HL-60 (cell line): Measurements from ENCODE around the gene CYP4F2.
"Not testable (repeated sequence)": the region's sequence is repeated elsewhere in the genome, so short reads cannot be mapped to it uniquely, and the experiment has no call there.

Experiments used
- DNase-seq, 2 experiments: peaks; one replicate each; pipeline ENCODE4 v3.0.0-alpha.2; 2010 to 2020; ENCODE audit warnings: low read depth in 1 of 2, low spot score in 1 of 2
- H3K27ac ChIP-seq: fragments of 250-450 bp; sonication (Bioruptor Pico); replicated peaks from 2 replicates; pipeline ENCODE4 v1.5.1; 2020; ENCODE audit warnings: mild to moderate bottlenecking, moderate library complexity
- H3K27me3 ChIP-seq: fragments of 250-450 bp; sonication (Bioruptor Pico); 2 replicates; pipeline ENCODE4 v1.5.1; 2021; ENCODE audit warnings: mild to moderate bottlenecking, moderate library complexity; ENCODE audit not compliant: insufficient read depth, poor library complexity, severe bottlenecking
- H3K4me3 ChIP-seq: replicated peaks from 2 replicates; pipeline ENCODE4 v1.5.1; 2011; ENCODE audit warnings: mild to moderate bottlenecking, control low read depth, low read length; ENCODE audit not compliant: insufficient read depth
- GABPA ChIP-seq: IDR thresholded peaks from 2 replicates; pipeline ENCODE4 v1.6.1; 2012; ENCODE audit warnings: low read depth
- POLR2AphosphoS5 ChIP-seq: IDR thresholded peaks from 2 replicates; pipeline ENCODE4 v1.6.1; 2012; ENCODE audit warnings: low read depth
- SPI1 ChIP-seq: IDR thresholded peaks from 2 replicates; pipeline ENCODE4 v1.6.1; 2012; ENCODE audit warnings: low read depth, mild to moderate bottlenecking, borderline replicate concordance
- TF ChIP-seq, protein P1 (sequence below): IDR thresholded peaks from 2 replicates; pipeline ENCODE4 v1.6.1; 2012; ENCODE audit warnings: low read depth; ENCODE audit not compliant: insufficient replicate concordance
- TF ChIP-seq, protein P2 (sequence below): IDR thresholded peaks from one replicate; pipeline ENCODE4 v1.5.1; 2011; ENCODE audit warnings: low read length, control low read depth, inconsistent platforms; ENCODE audit not compliant: insufficient read depth

The CYP4F2 gene

DNA sequence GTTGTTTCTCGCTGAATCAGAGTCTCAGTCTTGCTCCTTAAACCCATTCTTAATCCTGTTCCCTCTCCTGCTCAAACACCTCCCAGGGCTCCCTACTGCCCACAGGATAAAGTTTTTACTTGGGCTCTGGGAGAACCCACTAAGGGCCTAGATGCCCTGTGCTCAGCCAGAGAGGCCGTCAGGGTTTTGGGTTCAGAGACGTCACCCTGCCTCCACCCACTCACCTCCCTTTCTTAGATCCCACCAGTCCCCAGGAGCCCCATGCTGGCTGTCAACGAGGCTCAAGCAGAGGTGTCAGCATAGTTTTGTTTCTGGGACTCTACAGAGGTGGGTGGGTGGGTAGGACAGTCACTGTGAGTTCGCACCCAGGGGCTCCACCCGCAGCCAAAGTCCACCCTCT is 15.5 kb upstream of the CYP4F2 start:
- TF ChIP-seq GABPA: no peak
- TF ChIP-seq SPI1: no peak
- TF ChIP-seq POLR2AphosphoS5: no peak
- TF ChIP-seq, protein P1, sequence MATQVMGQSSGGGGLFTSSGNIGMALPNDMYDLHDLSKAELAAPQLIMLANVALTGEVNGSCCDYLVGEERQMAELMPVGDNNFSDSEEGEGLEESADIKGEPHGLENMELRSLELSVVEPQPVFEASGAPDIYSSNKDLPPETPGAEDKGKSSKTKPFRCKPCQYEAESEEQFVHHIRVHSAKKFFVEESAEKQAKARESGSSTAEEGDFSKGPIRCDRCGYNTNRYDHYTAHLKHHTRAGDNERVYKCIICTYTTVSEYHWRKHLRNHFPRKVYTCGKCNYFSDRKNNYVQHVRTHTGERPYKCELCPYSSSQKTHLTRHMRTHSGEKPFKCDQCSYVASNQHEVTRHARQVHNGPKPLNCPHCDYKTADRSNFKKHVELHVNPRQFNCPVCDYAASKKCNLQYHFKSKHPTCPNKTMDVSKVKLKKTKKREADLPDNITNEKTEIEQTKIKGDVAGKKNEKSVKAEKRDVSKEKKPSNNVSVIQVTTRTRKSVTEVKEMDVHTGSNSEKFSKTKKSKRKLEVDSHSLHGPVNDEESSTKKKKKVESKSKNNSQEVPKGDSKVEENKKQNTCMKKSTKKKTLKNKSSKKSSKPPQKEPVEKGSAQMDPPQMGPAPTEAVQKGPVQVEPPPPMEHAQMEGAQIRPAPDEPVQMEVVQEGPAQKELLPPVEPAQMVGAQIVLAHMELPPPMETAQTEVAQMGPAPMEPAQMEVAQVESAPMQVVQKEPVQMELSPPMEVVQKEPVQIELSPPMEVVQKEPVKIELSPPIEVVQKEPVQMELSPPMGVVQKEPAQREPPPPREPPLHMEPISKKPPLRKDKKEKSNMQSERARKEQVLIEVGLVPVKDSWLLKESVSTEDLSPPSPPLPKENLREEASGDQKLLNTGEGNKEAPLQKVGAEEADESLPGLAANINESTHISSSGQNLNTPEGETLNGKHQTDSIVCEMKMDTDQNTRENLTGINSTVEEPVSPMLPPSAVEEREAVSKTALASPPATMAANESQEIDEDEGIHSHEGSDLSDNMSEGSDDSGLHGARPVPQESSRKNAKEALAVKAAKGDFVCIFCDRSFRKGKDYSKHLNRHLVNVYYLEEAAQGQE: no peak
- TF ChIP-seq, protein P2, sequence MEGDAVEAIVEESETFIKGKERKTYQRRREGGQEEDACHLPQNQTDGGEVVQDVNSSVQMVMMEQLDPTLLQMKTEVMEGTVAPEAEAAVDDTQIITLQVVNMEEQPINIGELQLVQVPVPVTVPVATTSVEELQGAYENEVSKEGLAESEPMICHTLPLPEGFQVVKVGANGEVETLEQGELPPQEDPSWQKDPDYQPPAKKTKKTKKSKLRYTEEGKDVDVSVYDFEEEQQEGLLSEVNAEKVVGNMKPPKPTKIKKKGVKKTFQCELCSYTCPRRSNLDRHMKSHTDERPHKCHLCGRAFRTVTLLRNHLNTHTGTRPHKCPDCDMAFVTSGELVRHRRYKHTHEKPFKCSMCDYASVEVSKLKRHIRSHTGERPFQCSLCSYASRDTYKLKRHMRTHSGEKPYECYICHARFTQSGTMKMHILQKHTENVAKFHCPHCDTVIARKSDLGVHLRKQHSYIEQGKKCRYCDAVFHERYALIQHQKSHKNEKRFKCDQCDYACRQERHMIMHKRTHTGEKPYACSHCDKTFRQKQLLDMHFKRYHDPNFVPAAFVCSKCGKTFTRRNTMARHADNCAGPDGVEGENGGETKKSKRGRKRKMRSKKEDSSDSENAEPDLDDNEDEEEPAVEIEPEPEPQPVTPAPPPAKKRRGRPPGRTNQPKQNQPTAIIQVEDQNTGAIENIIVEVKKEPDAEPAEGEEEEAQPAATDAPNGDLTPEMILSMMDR: no peak
- DNase-seq: no peak
- H3K27me3 ChIP-seq: peaks cover 3% of the 10 kb centered on the region
- H3K4me3 ChIP-seq: no peak overlapping the region
- no peak overlapping the region for H3K27ac ChIP-seq

DNA sequence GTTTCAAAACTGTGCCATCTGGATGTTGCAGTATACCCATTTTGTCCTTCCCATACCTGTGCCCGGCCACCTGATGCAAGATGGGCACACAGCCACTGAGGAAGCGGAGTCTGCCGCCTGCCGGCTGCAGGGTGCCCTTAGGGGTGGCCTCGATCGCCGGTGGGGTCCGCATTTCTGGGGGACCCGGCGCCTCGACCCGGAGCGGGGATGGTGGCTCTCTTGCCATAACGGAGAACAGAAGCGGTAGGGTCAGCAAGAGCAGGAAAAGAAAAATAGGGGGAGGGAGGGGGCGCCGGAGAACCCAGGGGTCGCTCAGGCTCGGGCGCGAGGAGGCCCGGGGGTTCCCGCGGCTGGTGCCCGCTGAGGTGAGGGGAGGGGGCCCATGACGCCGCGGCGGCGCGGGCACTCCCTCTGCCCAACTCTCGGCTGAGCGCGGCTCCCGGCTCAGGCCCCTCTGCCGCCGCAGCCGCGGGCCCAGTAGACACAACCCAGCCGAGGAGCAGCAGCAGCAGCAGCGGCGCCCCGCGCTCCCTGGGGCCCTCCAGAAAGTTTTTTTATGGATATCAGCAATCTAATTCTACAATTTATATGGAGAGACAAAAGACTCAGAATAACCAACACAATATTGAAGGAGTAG is 13.8 kb upstream of the CYP4F2 start:
- Histone ChIP-seq H3K4me3 (no peak overlapping the region), H3K27me3 (peaks cover 3% of the 10 kb centered on the region), H3K27ac (no peak overlapping the region)
- no peak for DNase-seq
- TF ChIP-seq SPI1: no peak
- TF ChIP-seq POLR2AphosphoS5: no peak
- TF ChIP-seq, protein P1: no peak
- no peak for TF ChIP-seq GABPA
- TF ChIP-seq, protein P2: no peak

DNA sequence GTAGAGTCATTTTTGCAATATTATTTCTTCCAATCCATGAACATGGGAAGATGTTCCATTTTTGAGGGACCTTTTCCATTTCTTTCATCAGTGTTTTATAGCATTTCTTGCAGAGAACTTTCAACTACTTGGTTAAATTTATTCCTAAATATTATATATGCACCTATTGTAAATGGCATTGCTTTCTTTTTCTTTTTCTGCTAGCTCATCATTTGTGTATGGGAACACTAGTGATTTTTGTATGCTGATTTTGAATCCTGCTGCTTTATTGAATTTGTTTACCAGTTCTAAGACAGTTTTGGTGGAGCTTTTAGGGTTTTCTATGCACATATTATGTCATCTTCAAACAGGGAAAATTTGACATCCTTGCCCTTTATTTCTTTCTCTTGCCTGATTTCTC is 7.2 kb upstream of the CYP4F2 start:
- TF ChIP-seq GABPA: no peak
- H3K27me3 ChIP-seq: no peaks in the 10 kb centered on the region

DNA sequence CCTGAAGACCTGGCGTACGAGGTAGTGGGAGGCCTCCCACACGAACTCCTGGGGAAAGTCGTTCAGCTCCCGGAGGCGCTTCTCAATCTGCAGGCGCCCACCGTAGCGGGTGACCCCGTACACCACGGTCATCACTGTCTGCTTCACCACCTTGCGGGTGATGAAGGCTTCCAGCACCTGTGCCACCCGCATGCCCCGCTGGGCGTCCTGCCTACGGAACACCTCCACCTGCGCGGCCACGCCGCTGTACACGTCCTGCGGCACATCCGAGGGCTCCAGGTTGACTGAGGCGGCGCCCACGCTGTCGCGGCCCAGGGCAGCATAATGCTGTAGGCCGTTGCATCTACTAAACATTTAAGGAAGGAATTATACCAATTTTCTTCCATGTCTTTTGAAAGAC is 5.0 kb upstream of the CYP4F2 start:
- DNase-seq, H3K27me3 ChIP-seq: not testable (repeated sequence)

More for the DNA sequence above, 7.2 kb upstream of the CYP4F2 start:
- DNase-seq: no peak
- H3K4me3 ChIP-seq: no peak overlapping the region
- no peak overlapping the region for H3K27ac ChIP-seq

DNA sequence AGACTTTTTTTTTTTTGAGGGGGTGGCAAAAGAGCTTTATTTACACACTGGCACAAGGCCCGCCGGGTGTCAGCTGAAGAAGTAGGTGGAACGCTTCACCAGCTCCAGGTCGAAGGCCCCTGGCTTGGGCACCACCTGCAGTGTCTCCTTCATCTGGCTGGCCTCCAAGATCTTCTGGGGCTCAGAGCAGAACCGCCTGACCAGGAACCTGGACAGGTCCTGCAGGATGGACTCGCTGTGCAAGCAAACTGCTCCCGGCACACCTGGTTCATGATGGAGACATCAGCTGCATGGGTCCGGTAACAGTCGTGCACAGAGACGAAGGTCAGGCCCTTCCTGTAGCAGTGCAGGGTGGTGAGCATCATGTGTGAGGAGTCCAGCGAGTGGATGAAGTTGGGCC is 4.4 kb upstream of the CYP4F2 start:
- no peak for DNase-seq
- Histone ChIP-seq H3K27ac (no peak overlapping the region), H3K27me3 (no peaks in the 10 kb centered on the region), H3K4me3 (no peak overlapping the region)
- TF ChIP-seq, protein P1: no peak
- no peak for TF ChIP-seq POLR2AphosphoS5

More for the DNA sequence above, 5.0 kb upstream of the CYP4F2 start:
- not testable (repeated sequence) for H3K4me3 ChIP-seq, H3K27ac ChIP-seq
